IPS-20b (cell line): Measurements from ENCODE around the gene ZFTA.

ENCODE experiments used
- H3K27ac ChIP-seq: one replicate; pipeline ENCODE4 v1.5.1; 2013; ENCODE audit warnings: low read length
- H3K27me3 ChIP-seq: 2 replicates; pipeline ENCODE4 v1.6.1; 2013; ENCODE audit warnings: mild to moderate bottlenecking, low read length, inconsistent platforms; ENCODE audit not compliant: insufficient read depth
- H3K36me3 ChIP-seq: 2 replicates; pipeline ENCODE4 v1.6.1; 2013; ENCODE audit warnings: low read depth, mild to moderate bottlenecking, inconsistent platforms, low read length, moderate library complexity; ENCODE audit not compliant: insufficient read depth
- H3K4me1 ChIP-seq: 2 replicates; pipeline ENCODE4 v1.6.1; 2013; ENCODE audit warnings: mild to moderate bottlenecking, control low read depth, inconsistent platforms, low read length, moderate library complexity; ENCODE audit not compliant: insufficient read depth
- H3K4me3 ChIP-seq: 2 replicates; pipeline ENCODE4 v1.5.1; 2013; ENCODE audit warnings: mild to moderate bottlenecking, low read length, inconsistent platforms
- H3K9ac ChIP-seq: 2 replicates; pipeline ENCODE4 v1.6.1; 2013; ENCODE audit warnings: low read depth, mild to moderate bottlenecking, inconsistent platforms, low read length, moderate library complexity
- H3K9me3 ChIP-seq: 2 replicates; pipeline ENCODE4 v1.6.1; 2013; ENCODE audit warnings: mild to moderate bottlenecking, low read depth, low read length, inconsistent platforms; ENCODE audit not compliant: insufficient read depth

The ZFTA gene

DNA sequence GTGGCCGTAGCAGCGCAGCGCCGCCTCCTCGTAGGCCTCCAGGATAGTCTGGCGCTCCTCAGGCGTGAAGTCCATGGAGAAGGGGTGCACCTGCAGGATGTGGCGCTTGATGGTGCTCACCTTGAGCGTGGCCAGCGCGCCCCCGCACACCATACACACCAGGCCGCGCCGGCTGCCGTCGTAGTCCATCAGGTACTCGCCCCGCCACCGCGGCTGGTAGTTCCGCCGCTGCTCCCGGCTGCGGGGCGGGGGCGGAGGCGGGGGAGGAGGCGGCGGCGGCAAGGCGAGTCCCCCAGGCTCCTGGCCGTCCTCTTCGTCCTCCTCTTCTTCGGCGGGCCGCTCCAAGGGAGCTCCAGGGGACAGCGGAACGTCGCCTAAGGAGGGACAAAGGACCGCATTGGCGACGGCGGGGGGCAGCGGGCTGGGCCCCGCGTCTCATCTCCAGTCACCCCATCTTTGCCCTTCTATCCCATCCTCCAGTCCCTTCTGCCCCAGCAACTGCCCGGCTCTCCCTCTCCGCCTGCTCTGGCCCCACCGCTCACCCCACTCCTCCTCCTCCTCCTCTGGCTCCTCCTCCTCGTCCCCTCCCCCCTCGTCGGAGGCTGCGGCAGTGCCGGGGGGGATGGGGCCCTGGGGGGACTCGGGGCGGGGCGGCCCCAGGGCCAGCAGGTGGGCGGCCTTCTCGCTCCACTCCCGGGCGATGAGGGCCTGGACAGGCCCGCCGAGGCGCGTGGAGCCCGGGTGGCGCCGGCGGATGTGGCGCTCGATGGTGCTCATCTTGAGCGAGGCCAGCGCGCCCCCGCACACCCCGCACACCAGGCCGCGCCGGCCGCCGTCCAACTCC is 4.9 kb downstream of the ZFTA start:
- Histone ChIP-seq H3K9ac (peak overlapping the region; percentile 91), H3K4me3 (peak overlapping the region; percentile 91), H3K36me3 (peaks cover 30% of the 10 kb centered on the region), H3K27me3 (no peaks in the 10 kb centered on the region), H3K27ac (peak overlapping the region; percentile 48), H3K4me1 (peaks cover 43% of the 10 kb centered on the region), H3K9me3 (no peaks in the 10 kb centered on the region)

DNA sequence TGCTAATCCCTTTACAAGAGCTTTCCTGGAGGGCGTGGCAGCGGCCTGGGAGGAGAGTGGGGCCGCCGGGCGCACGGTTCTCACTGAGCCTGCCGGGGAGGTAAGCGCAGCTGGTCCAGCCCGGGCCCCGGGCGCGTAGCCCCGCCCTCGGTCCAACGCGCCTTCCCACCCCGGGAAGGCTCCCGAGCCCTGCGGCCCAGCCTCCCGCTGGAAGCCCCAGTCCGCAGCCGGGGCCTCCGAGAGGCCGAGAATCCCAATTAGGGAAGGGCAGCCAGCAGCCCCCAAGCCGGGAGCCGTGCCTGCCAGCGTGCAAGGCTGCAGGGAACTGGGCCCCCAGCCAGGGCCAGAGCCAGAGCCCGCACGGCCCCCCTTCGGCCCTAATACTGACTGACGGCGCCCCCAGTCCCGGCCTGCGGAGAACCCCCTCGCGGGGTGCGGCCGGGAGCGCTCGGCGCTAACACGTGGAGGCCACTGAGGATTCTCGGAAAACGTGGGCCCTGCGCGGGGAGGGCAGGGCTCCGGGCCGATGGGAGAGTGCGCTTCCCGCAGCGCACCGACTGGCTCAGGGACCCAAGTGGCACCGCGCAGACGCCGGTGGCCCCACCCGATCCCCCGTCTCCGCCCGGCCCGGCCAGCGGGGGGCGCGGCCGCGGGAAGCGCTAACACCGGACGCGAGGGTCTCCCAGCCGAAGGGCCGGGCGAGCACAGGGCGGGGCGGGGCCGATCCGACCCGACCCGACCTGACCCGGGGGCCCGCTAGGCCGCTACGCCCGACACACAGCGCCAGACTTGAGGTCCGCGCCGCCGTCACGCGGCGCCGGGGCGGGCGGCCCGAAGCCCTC is 5.7 kb downstream of the ZFTA start:
- H3K36me3 ChIP-seq = peaks cover 38% of the 10 kb centered on the region
- peak overlapping the region; percentile 91 for H3K4me3 ChIP-seq
- no peaks in the 10 kb centered on the region for H3K27me3 ChIP-seq
- H3K27ac ChIP-seq = peak overlapping the region; percentile 48
- no peaks in the 10 kb centered on the region for H3K9me3 ChIP-seq
- peaks cover 43% of the 10 kb centered on the region for H3K4me1 ChIP-seq
- peak overlapping the region; percentile 91 for H3K9ac ChIP-seq

DNA sequence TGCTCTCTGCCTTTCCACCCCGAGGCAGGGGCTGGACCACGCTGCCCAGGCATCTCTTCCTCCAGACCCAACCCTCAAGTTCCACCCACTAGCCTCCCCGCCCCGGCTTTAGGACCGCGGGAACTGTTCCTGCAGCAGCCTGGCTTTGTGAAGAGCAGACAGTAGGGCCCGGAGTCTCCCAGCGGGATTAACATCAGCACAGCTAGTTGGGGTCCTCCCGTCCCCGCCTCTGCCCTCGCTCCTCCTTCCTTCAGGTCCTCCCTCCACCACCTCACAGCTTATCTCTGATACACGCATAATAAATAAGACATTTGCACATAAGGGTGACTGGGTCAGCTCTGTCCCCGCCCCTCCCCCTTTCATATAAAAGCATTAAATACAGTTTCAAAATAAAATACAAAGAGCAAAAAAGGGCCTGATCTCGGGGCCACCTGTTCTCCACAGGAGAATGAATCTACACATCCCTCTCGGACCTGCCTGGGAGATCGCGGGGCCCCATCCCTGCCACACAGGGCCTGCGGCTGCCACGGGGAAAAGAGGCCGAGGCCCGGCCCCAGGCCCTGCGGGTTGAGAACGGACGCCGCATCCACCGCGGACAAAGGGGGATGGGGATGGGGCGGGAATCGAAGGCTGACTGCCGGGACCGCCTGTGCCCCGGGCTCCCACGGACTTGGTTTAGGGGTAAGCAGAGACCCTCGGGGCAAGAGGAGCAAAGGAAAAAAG is 6.5 kb downstream of the ZFTA start:
- Histone ChIP-seq H3K27me3 (no peaks in the 10 kb centered on the region), H3K9me3 (no peaks in the 10 kb centered on the region), H3K4me1 (peaks cover 40% of the 10 kb centered on the region), H3K9ac (peak overlapping the region; percentile 91), H3K4me3 (peak overlapping the region; percentile 91), H3K36me3 (peaks cover 45% of the 10 kb centered on the region), H3K27ac (peak overlapping the region; percentile 48)

DNA sequence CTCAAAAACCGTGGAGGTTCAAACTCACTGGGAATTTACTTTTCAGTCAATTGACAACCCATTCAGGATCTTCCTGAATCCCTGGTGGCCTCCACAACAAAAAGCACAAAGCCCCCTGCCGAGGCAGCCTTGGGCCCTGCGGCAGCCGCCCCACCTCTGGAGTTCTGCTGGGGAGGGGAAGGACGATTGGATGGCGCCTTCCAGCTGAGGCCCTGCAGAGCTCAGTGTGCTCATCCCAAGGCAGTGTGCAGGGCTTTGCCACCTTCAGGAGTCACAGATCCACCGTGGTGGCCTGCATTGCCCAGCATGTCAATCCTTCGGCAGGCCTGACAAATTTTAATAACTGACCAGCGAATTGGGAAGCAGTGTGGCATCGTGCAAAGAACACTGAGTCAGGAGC is 7.4 kb downstream of the ZFTA start:
- H3K27me3 ChIP-seq = no peaks in the 10 kb centered on the region
- H3K4me1 ChIP-seq = peaks cover 31% of the 10 kb centered on the region; the same call in 1 of the 2 replicates
- peak overlapping the region; percentile 91; the same call in 1 of the 2 replicates for H3K9ac ChIP-seq
- peak overlapping the region; percentile 91 for H3K4me3 ChIP-seq
- peaks cover 49% of the 10 kb centered on the region for H3K36me3 ChIP-seq
- peak overlapping the region; percentile 48 for H3K27ac ChIP-seq
- H3K9me3 ChIP-seq = no peaks in the 10 kb centered on the region

DNA sequence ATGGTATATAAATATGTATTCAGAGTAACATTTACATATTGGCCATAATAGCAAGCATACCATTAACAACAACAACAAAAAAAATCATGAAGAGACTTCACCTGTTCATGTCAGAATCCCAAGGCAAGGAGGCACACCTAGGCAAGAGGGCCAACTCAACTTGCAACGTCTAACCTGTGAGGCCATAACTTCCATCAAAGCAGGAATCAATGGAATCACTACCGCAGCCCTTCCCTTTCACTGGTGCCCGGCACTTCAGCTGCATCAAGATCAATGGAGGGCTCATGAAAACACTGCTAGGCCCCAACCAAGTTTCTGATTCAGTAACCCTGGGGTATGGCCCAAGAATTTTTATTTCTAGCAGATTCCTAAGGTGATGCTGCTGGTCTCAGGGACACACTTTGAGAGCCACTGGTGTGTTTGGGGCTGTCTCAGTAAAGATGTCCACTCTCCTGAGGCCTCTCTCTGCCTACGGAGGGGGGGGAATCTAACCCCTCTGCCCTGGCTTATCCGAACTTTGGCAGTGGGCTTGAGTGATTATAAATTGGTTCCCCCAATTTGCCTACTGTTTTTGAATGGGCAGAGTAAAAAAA is 8.0 kb downstream of the ZFTA start:
- Histone ChIP-seq H3K4me1 (peaks cover 27% of the 10 kb centered on the region; the same call in 1 of the 2 replicates), H3K9me3 (no peaks in the 10 kb centered on the region), H3K9ac (peak overlapping the region; percentile 91; the same call in 1 of the 2 replicates), H3K36me3 (peaks cover 48% of the 10 kb centered on the region), H3K4me3 (peak overlapping the region; percentile 91), H3K27ac (peak overlapping the region; percentile 4), H3K27me3 (no peaks in the 10 kb centered on the region)

DNA sequence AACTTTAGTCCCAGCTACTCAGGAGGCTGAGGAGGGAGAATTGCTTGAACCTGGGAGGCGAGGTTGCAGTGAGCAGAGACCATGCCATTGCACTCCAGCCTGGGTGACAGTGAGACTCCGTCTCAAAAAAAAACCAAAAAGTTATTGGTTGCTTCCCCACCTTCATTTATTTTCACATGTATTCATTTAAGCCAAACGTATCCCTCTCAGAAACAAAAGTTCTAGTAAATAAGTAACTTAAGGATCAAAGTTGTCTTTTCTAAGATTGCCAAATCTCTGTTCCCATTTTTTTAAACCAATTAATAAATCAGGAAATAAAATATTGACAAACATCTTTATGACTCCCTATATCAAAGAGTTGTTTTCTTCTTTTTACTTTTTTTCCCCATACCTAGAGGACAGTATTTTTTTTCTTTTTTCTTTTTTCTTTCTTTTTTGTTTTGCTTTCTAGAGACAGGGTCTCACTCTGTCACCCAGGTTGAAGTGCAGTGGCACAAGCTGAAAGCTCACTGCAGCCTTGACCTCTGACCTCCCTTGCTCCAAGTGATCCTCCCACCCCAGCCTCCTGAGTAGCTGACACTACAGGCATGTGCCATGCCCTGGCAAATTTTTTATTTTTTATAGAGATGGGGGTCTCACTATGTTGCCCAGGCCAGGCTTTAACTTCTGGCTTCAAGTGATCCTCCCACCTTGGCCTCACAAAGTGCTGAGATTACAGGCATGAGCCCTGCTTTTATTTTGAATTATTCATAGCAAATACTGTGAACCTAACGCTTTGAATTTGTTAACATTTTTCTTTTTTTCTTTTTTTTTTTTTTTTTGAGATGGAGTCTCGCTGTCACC is 11.4 kb downstream of the ZFTA start:
- peaks cover 18% of the 10 kb centered on the region; the same call in 1 of the 2 replicates for H3K4me1 ChIP-seq
- H3K9me3 ChIP-seq = no peaks in the 10 kb centered on the region
- H3K4me3 ChIP-seq = no peak overlapping the region
- H3K27ac ChIP-seq = no peak overlapping the region
- peaks cover 67% of the 10 kb centered on the region for H3K36me3 ChIP-seq
- no peaks in the 10 kb centered on the region for H3K27me3 ChIP-seq
- no peak overlapping the region for H3K9ac ChIP-seq

DNA sequence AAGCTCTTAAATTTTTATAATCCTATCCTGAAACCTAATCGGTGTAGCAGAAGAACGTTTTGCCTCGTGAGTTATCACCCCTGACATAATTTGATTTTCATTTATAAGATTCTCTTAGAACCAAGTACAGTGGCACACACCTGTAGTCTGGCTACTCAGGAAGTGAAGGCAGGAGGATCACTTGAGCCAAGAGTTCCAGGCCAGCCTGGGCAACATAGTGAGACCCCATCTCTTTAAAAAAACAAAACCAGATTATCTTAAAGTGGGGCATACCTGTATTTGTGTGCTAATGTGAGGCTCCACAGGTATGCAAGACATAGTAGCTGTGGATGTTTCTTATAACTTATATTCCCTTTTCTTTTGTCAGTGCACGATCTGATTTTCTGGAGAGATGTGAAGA is 19.0 kb downstream of the ZFTA start:
- H3K4me1 ChIP-seq = peaks cover 8% of the 10 kb centered on the region
- H3K9me3 ChIP-seq = no peaks in the 10 kb centered on the region
- no peak overlapping the region for H3K9ac ChIP-seq
- H3K27me3 ChIP-seq = no peaks in the 10 kb centered on the region
- H3K4me3 ChIP-seq = no peak overlapping the region
- H3K27ac ChIP-seq = no peak overlapping the region
- H3K36me3 ChIP-seq = peaks cover 54% of the 10 kb centered on the region

DNA sequence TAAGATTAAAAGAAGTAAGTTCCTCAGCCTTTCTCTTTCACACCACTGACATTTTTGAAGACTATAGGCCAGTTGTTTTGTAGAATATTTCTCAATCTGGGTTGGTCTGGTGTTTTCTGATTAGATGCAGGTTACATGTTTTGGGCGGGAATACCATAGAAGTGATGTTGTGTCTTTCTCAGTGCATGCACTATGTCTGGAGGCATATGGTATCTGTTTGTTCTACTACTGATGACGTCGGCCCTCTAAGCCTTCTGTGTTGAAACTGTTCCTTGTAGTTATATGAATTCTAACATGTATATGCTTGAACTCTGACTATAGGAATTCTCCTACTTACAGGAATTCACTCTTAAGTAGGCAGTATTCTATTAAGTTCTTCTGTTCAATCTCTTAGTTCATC is 21.6 kb downstream of the ZFTA start:
- H3K27ac ChIP-seq = no peak overlapping the region
- no peak overlapping the region for H3K9ac ChIP-seq
- no peaks in the 10 kb centered on the region for H3K27me3 ChIP-seq
- no peak overlapping the region for H3K4me3 ChIP-seq
- H3K9me3 ChIP-seq = no peaks in the 10 kb centered on the region
- peaks cover 34% of the 10 kb centered on the region for H3K36me3 ChIP-seq
- H3K4me1 ChIP-seq = peaks cover 8% of the 10 kb centered on the region

DNA sequence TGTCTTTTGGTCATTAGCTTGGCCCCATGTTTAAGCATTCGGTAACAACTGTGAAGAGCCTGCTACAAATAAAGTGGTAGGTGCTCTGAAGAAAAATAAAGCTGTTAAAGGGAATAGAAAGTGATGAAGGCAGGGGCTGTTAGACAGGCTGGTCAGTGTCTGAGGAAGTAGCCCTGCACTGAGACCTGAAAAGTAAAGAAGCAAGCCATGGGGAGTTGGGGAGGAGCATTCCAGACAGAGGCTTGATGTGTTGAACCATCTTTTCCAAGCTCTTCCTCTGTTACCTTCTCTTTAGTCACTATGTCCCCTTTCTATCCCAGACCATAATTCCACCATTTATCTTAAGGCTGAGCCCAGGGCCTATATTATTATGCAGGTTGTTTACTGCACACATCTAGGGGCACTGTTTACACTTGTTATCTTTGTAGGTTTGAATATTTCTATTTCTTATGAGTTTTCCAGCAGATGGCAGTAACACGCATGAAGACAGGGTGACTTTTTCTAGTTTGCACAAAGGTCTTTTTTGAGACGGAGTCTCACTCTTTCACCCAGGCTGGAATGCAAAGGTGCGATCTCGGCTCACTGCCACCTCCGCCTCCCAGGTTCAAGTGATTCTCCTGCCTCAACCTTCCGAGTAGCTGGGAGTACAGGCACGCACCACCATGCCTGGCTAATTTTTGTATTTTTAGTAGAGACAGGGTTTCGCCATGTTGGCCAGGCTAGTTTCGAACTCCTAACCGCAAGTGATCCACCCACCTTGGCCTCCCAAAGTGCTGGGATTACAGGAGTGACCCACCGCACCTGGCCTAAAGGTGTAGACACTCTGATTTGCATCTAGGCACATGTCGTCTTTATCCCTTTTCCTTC is 23.0 kb downstream of the ZFTA start:
- Histone ChIP-seq H3K27ac (no peak overlapping the region), H3K9ac (no peak overlapping the region)

More for the DNA sequence above, 23.0 kb downstream of the ZFTA start:
- H3K9me3 ChIP-seq = no peaks in the 10 kb centered on the region
- peaks cover 22% of the 10 kb centered on the region for H3K36me3 ChIP-seq
- H3K4me1 ChIP-seq = peaks cover 8% of the 10 kb centered on the region
- no peaks in the 10 kb centered on the region for H3K27me3 ChIP-seq
- H3K4me3 ChIP-seq = no peak overlapping the region
